ENCODE measurements around the gene NCAM1.

Gene NCAM1

DNA sequence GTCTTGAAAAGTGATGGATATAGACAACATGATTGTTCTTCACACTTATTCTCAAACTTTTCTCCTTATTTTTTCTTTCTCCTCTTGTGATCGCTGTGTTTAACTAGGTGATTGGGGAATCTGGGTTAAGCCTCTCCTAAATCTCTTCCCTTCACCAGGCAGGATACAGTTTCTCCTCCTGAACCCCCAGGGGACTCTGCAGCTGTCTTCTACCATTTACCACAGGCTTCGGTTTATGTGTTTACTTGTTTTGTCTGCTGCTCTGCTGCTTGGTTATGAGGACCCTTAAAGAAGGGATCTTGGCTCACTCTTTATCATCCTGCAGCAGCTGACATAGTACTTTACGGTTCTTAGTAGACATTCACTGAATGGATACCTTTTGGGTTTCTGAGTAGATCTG lies 124.2 kb downstream of the NCAM1 start:
- no peak for DNase-seq (ENCODE audit: low read depth in 3 of 3)

DNA sequence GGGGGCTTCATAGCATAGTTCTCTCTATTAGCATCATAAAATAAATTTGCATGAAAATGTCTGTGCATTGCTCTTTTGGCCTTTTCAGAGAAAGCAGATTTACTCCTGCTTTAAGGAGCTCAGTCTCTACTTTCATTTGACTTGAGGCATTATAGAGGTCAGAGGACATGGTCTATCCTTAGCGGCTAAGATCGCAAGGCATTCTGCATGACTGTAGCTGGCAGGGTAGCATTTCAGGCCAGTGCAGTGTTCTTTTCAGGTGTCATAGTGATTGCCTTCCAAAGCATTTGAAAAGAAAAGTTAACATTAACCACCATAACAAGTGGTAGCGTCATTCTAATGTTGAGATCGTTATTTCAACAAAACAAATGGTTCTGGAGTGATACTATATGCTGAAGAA lies 126.5 kb downstream of the NCAM1 start:
- no peak for DNase-seq (ENCODE audit: low read depth in 3 of 3)

DNA sequence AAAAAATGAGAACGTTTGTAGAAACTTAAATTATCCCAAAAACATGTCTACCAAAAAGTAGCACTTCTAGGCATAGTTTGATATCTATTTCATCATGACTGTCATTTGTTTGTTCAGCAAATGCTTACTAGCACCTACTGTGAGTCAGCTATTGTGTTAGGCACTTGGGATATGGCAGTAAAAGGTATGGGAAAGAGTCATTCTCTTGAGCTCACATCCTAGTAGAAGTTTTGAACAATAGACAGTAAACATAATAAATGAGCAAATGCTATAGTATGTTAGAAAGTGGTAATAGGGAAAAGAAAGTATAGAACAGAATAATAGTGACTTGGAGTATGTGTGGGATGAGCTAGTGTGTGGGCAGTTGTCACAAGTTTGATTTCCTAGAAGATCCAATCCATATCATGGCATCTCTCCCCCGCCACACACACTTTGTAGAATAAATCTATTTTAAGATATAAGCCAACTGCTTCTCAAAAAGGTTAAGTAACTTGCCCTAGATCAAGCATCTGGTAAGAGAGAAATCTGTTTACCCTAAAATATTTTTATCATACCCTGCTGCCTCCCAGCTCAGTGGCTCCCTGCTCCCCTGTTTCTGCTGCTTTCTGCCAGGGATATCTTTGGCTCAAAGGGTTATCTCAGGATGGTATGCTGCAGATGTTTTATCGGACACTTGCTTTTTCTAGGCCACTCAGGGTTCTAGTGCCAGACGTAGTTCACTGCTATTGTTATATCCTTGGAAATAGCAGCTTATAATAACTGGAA lies 129.7 kb downstream of the NCAM1 start:
- no peak for DNase-seq (ENCODE audit: low read depth in 3 of 3)

DNA sequence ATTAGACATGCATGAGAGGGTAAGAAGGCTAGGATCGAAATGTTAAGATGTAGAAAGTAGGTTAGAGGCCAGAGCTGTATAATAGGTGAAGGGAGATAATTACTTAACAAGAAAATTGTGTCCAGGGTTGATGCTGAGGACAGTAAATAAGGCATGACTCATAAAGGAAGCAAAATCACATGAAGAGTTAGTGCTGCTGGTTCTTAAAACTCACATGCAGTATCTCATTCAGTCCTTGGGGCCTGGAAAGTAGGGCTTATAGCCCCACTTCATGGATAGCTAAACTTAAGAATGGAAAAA lies 130.2 kb downstream of the NCAM1 start:
- no peak for DNase-seq (ENCODE audit: low read depth in 3 of 3)

DNA sequence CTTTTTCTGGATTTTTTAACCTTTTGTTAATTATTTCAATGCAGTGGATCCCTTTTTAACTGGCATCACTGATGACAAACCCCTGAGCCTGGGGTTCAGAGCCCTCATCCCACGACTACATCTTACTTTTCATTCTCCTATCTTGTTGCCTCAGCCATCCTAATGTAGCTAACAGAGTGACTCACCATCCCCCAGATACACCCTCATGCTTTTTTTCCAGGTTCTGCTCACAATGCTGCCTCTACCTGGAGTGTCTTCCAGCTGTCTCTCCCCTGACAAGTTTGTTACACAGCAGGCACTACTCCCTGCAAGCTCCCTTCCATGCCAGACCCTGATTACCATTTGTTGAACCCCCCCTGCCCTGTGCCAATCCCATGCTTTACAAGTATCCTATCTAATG lies 135.4 kb downstream of the NCAM1 start:
- no peak for DNase-seq (ENCODE audit: low read depth in 3 of 3)

DNA sequence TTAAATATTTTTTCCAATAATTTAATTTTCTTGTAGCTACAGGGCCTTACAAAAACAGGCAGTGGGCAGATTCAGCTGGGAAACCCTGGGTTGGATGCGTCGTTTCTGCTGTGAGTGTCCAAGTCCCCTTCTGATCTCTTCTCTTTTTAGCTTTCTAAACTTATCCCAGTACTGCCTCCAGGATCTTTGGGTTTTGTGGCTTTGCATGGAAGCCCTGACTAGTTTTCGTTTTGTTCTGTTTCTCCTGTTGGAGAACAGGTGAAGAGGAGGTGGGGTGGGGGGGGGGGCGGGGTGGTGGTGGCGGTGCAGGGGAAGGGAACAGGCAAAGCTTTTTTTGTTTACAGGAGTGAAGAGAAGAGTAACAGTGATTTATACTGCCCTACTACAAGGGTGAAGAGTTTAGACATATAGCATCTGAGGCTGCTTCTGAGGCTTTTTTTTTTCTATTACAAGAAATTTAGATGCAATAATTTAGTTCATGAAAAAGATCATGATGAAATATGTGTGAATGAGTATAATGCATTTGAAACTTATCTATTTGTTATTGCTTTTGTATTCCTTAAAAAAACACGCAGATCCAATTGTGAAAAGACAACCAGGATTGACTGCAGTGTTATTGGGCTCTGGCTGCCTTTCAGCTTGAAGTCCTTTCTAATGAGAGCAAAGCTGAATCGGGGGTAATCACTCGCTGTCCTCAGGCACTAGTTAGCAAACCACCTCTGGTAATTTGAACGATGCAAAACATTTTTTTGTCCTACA lies 142.9 kb downstream of the NCAM1 start:
- no peak for DNase-seq (ENCODE audit: low read depth in 3 of 3)

DNA sequence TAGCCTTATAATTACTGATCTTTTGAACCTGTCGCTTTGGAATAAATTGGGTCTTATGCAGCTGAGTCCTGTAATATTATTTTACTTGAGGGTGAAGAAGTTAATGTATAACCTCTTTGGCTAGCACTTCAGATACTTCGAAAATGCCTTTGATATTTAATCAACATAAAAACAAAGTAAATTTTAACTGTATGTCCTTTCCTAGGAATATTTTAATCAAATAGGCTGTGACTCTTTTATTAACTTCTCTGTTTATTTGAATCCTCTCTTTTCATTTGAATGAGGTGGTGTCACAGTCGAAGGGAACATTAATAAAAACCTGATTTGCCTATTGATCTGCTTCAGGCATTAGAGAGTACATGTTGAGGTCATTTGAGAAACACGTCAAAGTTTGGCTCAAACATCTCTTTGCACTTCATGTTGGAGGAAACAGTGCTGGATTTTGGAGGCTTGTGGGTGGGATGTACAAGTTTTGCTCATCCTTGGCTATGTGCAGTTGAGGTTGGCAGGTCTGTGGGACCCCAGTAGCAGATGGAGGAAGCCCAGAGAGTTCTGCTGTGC lies 143.6 kb downstream of the NCAM1 start:
- no peak for DNase-seq (ENCODE audit: low read depth in 3 of 3)

DNA sequence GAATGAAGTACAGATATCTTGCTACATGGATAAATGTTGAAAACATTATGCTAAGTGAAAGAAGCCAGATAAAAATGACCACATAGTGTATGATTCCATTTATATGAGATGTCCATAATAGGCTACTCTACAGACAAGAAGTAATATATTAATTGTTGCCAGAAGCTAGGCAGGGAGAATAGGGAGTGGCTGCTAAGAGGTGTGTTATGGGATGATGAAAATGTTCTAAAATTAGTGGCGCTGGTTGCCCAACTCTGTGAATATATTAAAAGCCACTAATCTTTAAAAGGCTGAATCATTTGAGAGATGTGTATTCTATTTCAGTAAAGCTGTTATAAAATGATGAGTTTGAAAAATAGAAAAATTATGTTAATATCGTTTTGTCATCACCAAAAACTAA lies 144.4 kb downstream of the NCAM1 start:
- no peak for DNase-seq (ENCODE audit: low read depth in 3 of 3)

DNA sequence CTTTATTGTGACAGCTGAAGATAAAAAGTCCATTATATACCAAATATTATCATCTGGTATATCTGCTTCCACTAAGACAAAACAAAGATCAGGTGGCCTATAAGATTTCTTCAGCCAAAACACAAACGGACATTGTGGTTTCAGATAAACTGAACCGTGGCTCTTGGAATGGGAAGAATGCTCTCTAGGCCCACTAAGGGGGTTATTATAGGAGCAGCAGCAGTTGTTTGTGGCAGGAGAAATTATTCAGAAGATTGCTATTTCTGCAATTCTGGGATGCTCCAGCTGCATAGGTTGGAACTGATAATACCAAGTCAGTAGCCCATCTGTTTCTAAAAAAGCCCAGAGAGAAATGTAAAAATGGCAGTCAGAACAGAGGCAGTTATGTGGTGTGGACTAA lies 145.3 kb downstream of the NCAM1 start:
- DNase-seq (ENCODE audit: low read depth in 3 of 3), result no peak

DNA sequence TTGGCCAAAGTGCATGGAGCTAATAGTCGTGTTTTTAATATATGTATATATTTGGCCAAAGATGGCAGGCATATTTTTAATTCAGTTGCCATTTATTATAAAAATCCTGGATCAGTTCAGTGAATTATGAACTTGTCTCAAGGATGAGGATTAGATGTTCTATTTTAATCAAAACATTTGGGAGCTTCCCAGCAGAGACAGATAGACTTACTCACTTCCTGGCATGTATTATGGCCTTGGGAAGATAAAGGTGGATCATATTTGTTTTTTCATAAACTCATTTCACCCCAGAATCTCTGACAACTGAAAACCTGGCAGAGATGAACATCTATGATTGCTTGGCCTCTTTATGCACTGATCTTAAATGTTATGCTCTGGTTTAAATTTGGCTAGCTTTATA lies 148.8 kb downstream of the NCAM1 start:
- no peak for DNase-seq (ENCODE audit: low read depth in 3 of 3)

DNA sequence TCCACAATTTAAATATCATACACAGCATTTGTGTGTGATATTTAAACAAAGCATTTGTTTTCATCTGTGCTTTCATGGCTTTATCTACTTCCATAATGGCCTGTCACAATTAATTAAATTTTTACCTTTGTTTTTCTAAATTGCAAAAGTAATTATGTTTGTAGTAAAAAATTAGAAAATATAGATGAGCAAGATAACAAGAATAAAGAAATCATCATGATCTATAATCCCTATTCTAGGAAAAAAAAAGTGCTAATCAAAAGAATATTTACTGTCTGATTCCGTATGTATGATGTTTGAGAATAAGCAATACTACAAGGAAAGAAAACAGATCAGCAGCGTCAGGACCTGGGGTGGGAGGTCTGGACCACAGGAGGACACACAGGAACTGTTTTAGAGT lies 149.9 kb downstream of the NCAM1 start:
- no peak for DNase-seq (ENCODE audit: low read depth in 3 of 3)

DNA sequence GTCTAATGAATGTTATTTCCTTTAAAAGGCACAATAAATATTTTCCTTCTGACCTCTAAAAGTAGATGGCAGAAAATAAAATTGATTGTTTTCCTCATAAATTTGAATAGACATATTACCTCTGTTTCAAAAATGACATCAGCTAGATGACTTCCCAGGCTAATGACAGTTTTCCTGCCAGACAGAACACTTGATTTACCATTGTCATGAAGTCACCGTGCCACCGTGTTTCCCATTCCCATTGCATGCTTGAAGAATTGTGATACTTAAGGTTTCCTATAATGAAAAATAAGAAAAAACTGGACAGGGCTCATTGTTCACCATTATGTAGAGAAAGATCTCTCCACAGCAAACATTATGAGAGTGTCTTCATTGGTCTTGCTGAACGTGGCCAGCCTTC lies 151.1 kb downstream of the NCAM1 start:
- DNase-seq (ENCODE audit: low read depth in 3 of 3), result no peak

DNA sequence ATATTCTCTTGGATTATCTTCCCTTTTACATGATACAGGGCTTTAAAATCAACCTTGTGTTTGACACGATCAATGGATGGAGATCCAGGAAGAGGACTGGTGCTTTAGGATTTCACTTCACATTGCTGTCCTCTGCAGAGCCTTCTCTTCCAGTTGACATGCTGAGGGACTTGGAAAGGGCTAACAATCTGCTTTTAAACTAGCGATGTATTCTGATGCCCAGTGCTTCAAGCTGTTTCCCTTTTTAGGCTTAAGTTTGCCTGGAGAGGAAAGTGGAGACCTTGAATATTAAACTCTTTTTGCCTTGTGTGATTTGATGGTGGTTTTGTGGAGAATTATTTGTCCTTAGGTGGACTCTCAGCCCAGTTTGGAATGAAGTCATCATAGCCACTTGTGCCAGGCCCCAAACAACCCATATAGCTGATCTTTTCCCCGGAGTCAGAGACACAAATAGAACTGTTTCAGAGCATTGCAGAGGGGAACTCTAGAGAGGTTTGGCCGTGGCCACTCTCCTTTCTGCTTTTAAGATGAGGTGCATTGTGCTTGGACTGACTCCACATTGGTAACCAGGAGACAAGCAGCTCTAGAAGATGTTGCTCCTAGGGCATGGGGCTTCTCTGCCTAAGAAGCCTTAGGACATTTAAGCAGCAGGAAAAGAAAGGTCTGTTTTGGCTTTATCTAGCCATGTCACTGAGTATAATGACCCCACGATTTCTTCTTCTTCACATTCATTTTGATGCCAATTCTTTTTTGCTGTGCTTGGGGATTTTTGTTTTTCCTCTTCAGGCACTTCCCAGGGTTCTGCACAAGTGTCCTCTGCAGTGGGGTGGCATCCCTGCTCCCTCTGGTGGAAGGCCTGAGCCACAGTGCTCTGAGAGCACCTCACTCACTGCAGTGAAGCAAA lies 152.8 kb downstream of the NCAM1 start:
- no peak for DNase-seq (ENCODE audit: low read depth in 3 of 3)

DNA sequence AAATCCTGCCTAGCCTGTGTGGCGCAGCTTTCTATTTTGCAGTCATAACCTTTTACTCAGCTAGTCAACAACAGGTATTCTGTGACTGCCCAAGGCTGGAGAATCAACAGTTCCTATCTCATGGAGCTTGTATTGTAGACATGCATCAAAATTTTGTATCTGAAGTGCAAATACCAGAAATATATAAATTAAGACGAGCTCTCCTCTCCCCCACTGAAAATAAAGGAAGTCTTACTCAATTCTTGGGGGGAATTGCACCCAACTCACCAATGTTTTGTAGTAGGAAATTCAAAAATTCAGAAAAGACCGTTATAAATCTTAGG lies 153.4 kb downstream of the NCAM1 start:
- no peak for DNase-seq (ENCODE audit: low read depth in 3 of 3)

DNA sequence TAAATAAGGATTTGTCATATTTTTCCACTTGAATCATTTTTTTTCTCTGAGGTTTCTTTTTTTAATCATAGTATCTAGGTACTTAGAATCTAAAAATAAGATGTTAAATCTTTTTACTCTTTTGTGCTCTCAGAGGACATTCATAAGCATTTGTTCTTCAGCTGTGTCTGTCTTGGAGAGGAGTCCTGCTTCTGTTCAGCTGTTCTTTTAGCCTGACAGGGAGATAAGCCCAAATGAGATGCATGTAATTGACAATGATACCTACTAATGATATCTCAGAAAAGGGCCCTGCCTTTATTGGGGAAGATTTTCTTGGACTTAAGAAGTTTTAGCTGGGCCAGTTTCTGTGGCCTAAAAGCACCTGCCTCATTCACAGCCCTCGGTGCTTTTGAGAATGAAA lies 156.9 kb downstream of the NCAM1 start:
- DNase-seq (ENCODE audit: low read depth in 3 of 3), result no peak

DNA sequence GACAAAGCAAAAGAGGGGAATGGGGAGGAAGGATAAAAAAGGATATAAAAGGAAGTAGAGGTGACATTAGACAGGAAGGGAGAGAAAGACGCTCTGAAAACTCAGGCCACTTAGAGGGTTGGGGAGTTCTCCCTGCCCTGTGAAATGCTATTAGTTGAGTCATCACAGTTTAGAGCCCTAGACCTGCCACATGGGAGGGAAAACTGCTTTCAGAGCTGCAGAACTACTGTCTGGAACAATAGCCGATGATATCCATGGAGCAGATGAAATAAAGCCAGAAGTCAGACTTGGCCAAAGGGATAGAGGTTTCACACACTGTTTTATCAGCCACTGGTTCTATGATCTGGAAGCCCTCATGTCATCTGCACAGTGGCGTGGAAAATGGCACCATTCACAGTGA lies 157.9 kb downstream of the NCAM1 start:
- no peak for DNase-seq (ENCODE audit: low read depth in 3 of 3)

DNA sequence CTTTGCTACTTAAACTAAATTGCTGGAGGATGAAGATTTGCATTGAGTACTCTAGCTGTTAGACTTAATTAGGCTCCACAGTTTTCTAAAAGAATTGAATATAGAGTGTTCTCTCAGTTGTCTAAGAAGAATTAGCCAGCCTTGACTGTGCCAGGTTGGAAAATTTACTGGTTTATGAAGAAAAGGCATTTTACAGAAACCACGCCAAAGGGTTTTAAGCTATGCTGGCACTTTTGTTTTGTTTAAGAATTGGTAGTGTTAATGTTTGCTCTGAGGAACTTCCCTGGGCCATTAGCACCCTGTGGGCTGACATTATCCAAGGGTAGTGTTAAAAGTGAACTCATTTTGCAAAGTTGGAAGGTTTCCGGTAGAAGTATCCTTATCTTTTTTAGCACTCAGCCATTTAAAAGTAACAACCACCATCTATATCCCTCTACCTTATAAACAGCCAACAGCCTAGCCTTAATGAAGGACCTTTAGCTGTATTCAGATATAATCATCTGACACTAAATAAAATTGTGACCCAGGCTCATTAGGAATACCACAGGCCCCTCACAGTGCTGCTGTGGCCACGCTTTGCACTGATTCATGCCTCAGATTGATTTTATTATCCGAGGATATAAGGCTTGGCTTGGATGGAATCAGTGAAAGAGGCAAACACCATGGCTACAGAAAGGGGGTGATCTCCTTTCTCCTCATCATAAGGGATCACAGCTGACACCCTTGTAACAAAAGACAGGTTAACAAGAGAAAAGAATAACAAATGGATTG lies 158.9 kb downstream of the NCAM1 start:
- DNase-seq (ENCODE audit: low read depth in 3 of 3), result no peak

DNA sequence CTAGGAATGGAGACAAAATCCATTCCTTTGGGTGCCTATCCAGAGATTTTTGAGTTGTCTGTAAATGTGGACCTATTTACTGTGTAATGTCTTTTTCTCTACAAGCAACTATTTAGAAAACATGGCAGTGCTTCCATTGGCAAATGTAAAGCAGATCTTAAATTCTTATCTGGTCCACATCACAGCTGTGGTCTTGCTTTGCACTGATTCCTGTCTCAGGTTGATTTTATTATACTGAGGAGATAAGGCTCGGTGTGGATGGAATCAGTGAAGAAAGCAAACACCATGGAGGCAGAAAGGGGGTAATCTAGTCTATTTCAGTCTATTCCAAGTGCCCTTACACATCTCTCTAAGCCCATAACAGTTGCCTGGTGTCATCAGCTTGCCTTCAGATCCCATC lies 160.5 kb downstream of the NCAM1 start:
- DNase-seq (ENCODE audit: low read depth in 3 of 3), result no peak

DNA sequence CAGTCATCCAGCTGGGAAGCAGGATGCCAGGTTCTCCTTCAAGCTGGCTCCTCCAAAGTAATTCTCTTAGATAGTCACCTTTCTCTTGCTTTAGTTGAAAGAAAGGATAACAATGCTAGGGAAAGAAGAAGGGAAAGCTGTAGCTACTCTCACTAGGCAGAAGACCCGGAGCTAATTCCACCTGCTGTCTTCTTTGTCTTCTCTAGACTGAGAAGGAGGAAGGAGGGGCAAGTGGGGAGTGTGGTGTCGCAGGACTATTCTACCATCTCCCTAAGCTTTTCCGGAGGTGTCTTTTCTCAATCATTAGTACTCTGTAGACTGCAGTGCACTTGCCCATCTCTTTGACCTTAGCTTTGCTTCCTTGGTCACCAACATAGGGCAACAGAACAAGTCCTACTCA lies 162.8 kb downstream of the NCAM1 start:
- no peak for DNase-seq (ENCODE audit: low read depth in 3 of 3)

DNA sequence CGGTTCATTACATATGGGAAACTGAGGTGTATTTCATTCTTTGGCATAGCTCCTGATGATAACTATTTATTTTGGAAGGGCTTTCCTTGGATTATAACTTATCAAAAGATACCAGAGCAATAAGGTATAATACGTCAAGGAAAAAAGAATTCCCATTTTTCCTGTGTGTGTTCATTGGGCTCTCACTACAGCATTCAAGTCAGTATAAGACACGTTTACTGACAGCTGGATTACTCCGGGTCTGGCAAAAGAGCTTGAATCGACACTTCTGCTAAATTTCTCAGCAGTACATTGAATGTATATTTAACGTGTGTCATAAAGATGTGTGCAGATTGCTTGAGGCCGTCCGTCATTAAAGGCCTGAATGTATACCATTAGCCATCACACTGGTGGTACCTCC lies 163.4 kb downstream of the NCAM1 start:
- DNase-seq (ENCODE audit: low read depth in 3 of 3), result no peak

DNA sequence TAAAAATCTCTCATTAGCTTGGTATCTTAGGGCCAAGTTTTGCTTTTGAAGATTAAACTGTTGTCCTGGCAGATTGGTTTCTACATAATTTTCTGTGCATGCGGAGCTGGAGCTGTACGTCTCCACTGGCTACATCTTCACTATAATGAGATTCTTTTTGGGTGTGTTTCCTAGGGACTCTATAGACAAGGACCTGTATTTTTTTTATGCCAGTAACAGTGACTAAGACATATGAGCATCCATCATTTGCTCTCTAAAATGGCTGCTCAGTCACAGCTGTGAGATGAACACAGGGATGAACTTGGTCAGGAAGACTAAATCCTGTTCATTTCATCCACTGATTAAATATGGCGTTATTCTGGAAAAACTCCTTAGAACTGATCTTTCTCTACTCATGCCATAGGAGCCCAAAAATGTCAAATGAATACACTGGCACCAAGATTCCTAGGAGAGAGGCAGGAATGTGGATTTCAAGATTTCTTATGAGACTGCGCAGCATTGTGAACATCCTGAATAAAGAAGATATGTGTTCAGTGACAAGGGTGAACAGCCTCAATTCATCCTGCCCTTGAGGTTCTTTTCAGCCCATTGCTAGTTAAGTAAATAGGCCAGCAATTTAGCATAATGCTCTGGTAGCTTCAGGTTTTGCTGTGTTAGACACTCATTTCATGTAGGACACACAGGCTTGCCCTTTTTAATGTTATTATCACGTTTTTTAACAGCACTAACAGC lies 168.2 kb downstream of the NCAM1 start:
- DNase-seq (ENCODE audit: low read depth in 3 of 3), result no peak

All from stimulated activated CD4-positive, alpha-beta T cell treated with anti-CD3 and anti-CD28 coated beads, TNF-alpha, amount 100 ng/mL, for 4 hours (primary cell).